DOHH2 (cell line): ENCODE data around the gene DDIT4.
A peak's percentile ranks its signal among the peaks of the same experiment; 100 is the strongest.

Experiments
- H3F3A ChIP-seq: fragments of 200-600 bp; sonication (generic), shearing (Covaris generic); 2 replicates; pipeline ENCODE4 v1.6.0; 2016; ENCODE audit warnings: antibody characterized with exemption, mild to moderate bottlenecking; ENCODE audit not compliant: control insufficient read depth, insufficient read depth
- H3K27ac ChIP-seq: fragments of 200-600 bp; sonication (generic); 2 replicates; pipeline ENCODE4 v1.5.1; 2014; ENCODE audit warnings: low read depth, mild to moderate bottlenecking, low read length, moderate library complexity
- H3K27me3 ChIP-seq: fragments of 200-600 bp; sonication (generic); 2 replicates; pipeline ENCODE4 v1.6.1; 2014; ENCODE audit warnings: mild to moderate bottlenecking, low read length, mixed read lengths; ENCODE audit not compliant: control insufficient read depth
- H3K36me3 ChIP-seq: fragments of 200-600 bp; sonication (generic); 2 replicates; pipeline ENCODE4 v1.6.1; 2014; ENCODE audit warnings: mild to moderate bottlenecking, low read length, moderate library complexity, mixed read lengths; ENCODE audit not compliant: control insufficient read depth
- H3K4me1 ChIP-seq: fragments of 200-600 bp; sonication (generic); 2 replicates; pipeline ENCODE4 v1.6.1; 2014; ENCODE audit warnings: mild to moderate bottlenecking, low read length, mixed read lengths; ENCODE audit not compliant: control insufficient read depth
- H3K4me2 ChIP-seq: fragments of 200-600 bp; sonication (generic); 2 replicates; pipeline ENCODE4 v1.6.0; 2014; ENCODE audit warnings: mild to moderate bottlenecking, low read length, moderate library complexity
- H3K4me3 ChIP-seq: fragments of 200-600 bp; sonication (generic); 2 replicates; pipeline ENCODE4 v1.5.1; 2014; ENCODE audit warnings: mild to moderate bottlenecking, low read length, mixed read lengths
- H3K79me2 ChIP-seq: fragments of 200-600 bp; sonication (generic); 2 replicates; pipeline ENCODE4 v1.6.1; 2014; ENCODE audit warnings: mild to moderate bottlenecking, low read length, mixed read lengths; ENCODE audit not compliant: control insufficient read depth
- H3K9me2 ChIP-seq: fragments of 200-600 bp; sonication (generic); replicated peaks from 2 replicates; pipeline ENCODE4 v1.6.1; 2014; ENCODE audit warnings: mild to moderate bottlenecking, low read length, mixed read lengths; ENCODE audit not compliant: control insufficient read depth
- H3K9me3 ChIP-seq: fragments of 200-600 bp; sonication (generic); 2 replicates; pipeline ENCODE4 v1.6.1; 2014; ENCODE audit warnings: antibody characterized with exemption, low read length, mixed read lengths; ENCODE audit not compliant: control insufficient read depth, insufficient read depth
- H4K20me1 ChIP-seq: fragments of 200-600 bp; sonication (generic); 2 replicates; pipeline ENCODE4 v1.6.0; 2014; ENCODE audit warnings: low read depth, mild to moderate bottlenecking, antibody characterized with exemption, low read length, moderate library complexity; ENCODE audit not compliant: control insufficient read depth, insufficient read depth
- EZH2phosphoT487 ChIP-seq: fragments of 200-600 bp; sonication (generic); IDR thresholded peaks from 2 replicates; pipeline ENCODE4 v1.6.1; 2017; ENCODE audit warnings: borderline replicate concordance, mild to moderate bottlenecking, antibody characterized with exemption, low read length, moderate library complexity, mixed read lengths
- TF ChIP-seq, protein P1 (sequence below): fragments of 200-600 bp; sonication (generic); IDR thresholded peaks from one replicate; pipeline ENCODE4 v1.5.1; 2014; ENCODE audit warnings: antibody characterized with exemption, mild to moderate bottlenecking, low read depth, low read length; ENCODE audit not compliant: poor library complexity, severe bottlenecking

DDIT4 gene

DNA sequence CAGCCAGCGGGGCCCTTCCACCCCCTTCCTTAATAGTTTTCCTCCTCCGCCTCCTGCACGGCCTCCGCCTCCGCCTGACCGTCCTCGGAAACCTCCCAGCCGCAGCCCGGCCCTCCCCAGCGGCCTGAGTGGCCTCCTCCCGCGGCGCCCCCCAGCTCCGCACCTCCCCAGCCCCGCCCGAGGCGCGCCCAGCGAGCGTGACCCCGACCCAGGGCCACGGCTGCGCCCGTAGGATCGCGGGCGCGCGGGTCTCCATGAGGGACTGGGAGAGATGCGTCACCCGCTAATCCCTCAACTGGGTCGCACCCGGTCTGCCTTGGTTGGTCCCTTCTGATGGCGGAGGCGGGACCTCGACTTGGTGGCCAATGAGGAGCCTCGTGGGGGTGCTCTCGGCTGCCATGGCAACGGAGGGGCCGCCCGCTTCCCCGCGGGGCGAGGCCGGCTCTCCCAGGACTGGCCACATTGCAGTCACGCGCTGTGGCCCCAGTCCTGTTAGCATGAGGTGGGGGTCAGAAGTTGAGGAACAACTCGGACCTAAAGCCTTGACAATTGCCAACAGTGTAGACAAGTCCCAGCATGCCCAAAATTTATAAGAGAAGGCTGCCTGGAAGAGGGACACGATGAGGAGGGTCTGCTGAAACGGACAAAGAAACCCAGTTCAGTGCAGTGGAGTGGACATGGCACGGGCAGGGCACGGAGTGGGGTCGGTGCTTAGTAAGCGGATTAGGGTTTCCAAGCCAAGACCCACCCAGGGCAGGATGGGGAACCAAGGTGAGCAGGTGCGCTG lies 24.3 kb downstream of the DDIT4 start:
- Histone ChIP-seq H3K79me2 (no peaks in the 10 kb centered on the region), H3K4me3 (peak overlapping the region; percentile 86), H3K4me1 (peaks cover 75% of the 10 kb centered on the region), H3K36me3 (no peaks in the 10 kb centered on the region), H3F3A (peaks cover 25% of the 10 kb centered on the region; the same call in 1 of the 2 replicates), H3K9me3 (no peaks in the 10 kb centered on the region), H3K27ac (peak overlapping the region; percentile 88), H3K9me2 (no peaks in the 10 kb centered on the region), H4K20me1 (no peaks in the 10 kb centered on the region), H3K27me3 (no peaks in the 10 kb centered on the region), H3K4me2 (peak overlapping the region; percentile 95)
- TF ChIP-seq, protein P1, sequence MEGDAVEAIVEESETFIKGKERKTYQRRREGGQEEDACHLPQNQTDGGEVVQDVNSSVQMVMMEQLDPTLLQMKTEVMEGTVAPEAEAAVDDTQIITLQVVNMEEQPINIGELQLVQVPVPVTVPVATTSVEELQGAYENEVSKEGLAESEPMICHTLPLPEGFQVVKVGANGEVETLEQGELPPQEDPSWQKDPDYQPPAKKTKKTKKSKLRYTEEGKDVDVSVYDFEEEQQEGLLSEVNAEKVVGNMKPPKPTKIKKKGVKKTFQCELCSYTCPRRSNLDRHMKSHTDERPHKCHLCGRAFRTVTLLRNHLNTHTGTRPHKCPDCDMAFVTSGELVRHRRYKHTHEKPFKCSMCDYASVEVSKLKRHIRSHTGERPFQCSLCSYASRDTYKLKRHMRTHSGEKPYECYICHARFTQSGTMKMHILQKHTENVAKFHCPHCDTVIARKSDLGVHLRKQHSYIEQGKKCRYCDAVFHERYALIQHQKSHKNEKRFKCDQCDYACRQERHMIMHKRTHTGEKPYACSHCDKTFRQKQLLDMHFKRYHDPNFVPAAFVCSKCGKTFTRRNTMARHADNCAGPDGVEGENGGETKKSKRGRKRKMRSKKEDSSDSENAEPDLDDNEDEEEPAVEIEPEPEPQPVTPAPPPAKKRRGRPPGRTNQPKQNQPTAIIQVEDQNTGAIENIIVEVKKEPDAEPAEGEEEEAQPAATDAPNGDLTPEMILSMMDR: no peak
- no peak for TF ChIP-seq EZH2phosphoT487

DNA sequence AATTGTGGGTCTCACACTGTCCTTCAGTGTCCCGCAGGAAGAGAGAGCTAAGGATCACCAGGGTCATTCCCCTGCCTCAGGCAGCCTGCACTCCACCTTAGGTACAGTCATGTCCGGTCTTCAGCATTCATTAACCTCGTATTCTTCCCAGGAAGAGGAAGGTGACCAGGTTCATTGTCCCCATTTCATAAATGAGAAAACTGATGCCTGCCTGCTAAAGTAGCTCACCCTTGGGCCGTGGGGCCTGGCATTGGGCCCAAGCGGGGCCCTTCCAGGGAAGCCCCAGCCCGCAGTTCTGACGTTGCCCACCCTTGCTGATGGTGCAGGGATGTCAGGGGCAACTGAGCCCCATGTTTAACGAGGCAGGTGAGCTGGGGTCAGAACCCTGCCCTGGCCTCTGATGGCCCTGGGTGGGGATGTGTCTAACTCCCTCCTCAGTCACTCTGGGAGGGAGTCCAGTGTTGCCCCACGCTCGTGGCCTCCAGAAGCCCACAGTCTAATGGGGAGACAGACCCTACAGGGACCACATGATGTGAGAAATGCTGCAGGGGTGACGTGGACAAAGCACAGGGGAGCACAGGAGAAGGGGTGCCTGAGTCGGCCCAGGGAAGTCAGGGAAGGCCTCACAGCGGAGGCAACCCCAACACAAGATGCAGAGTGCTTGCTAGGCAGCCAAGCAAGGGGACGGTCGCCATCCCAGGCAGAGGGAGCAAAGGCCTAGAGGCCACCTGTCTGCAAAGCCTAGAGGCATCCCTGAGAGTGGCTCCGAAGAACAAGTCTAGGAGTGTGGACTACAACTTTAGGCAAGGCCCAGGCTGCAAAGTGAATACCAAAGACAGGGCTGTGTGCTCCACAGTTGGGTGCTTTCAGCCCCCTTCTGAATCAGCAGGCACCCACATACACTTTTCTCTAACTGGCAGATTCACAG lies 25.1 kb downstream of the DDIT4 start:
- peak overlapping the region; percentile 95 for H3K4me2 ChIP-seq
- H3K79me2 ChIP-seq: no peaks in the 10 kb centered on the region

DNA sequence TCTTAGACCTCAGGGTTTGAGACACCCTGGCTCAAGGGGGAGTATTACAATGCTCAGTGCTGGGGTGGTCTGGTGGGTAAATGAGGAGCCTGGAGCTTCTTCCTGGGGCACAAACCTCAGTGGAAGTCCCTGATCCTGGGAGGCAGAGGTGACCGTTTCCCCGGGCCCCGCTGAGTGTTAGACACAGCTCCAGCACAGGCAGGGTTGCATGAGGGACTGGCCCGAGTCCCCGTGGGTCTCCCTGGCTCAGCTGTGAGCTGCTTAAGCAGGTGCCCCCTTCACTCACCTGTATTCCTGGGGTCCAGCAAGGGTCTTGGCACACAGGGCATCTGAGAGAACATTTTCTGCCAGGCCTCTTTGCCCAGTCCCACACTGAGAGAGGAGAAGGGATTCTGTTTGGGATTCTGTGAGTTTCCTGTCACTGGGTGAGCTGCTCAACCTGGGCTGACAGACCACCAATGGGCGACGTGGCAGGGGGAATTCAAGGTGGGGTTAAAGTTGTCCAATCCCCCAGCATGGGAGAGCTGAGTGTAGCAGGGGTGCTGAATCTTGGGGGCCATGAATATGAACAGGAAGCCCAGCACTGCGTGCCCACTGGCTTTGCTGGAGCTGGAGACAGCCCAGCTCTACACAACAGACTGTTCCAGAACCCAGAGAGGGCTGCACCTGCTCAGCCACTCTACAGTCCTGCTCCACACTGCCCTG lies 29.9 kb downstream of the DDIT4 start:
- H3K79me2 ChIP-seq: no peaks in the 10 kb centered on the region
- peak overlapping the region; percentile 67 for H3K4me3 ChIP-seq
- H4K20me1 ChIP-seq: no peaks in the 10 kb centered on the region

More for the DNA sequence above, 25.1 kb downstream of the DDIT4 start:
- no peaks in the 10 kb centered on the region for H3K36me3 ChIP-seq
- peaks cover 84% of the 10 kb centered on the region for H3K4me1 ChIP-seq
- H3K27me3 ChIP-seq: no peaks in the 10 kb centered on the region
- no peak overlapping the region for H3K27ac ChIP-seq
- peak overlapping the region; percentile 86 for H3K4me3 ChIP-seq
- H4K20me1 ChIP-seq: no peaks in the 10 kb centered on the region
- H3F3A ChIP-seq: peaks cover 28% of the 10 kb centered on the region; the same call in 1 of the 2 replicates
- no peaks in the 10 kb centered on the region for H3K9me2 ChIP-seq
- H3K9me3 ChIP-seq: no peaks in the 10 kb centered on the region
- TF ChIP-seq EZH2phosphoT487: no peak
- TF ChIP-seq, protein P1: no peak

More for the DNA sequence above, 29.9 kb downstream of the DDIT4 start:
- Histone ChIP-seq H3K9me2 (no peaks in the 10 kb centered on the region), H3K27me3 (no peaks in the 10 kb centered on the region), H3F3A (peaks cover 25% of the 10 kb centered on the region), H3K27ac (peak overlapping the region; percentile 61), H3K4me1 (peaks cover 97% of the 10 kb centered on the region), H3K36me3 (no peaks in the 10 kb centered on the region), H3K9me3 (no peaks in the 10 kb centered on the region), H3K4me2 (peak overlapping the region; percentile 38)
- no peak for TF ChIP-seq EZH2phosphoT487
- TF ChIP-seq, protein P1: no peak
